ENCODE results near the gene ODF2. TPM values are rescaled to one million over a fixed set of nuclear protein-coding genes. Genes with fewer than 3 reads are reported as not detected.

The ODF2 gene
- total RNA-seq: 41.2 to 42.4 TPM (median 42.0 TPM) in 3 replicates

- no peak for TF ChIP-seq CTCF (IDR thresholded peaks at IDR 0.05; ENCODE audit: unreplicated experiment)
- Mint-ChIP-seq H3K36me3 (peaks cover 6% of the 10 kb centered on the region), H3K27ac (peak within 1 kb of the TSS; percentile 96), H3K27me3 (ENCODE audit: low read depth) (no peaks in the 10 kb centered on the region), H3K4me3 (peak within 1 kb of the TSS; percentile 85), H3K4me1 (peaks cover 9% of the 10 kb centered on the region), H3K9me3 (no peaks in the 10 kb centered on the region)
- peak; percentile 95 to 98 for DNase-seq (ENCODE audit: low spot score in 2 of 2, unreplicated experiment in 2 of 2)
Measured at GRCh38 chr9:128455849-128456612, at the start of gene ODF2. Gene ODF2, plus strand, starts transcription at chr9:128456006. Its CDS starts 86 bp downstream, at chr9:128456092.

GRCh38 chr9:128406848-128407391 is 48.9 kb upstream of the ODF2 start:
- Mint-ChIP-seq H3K4me3 (no peak overlapping the region), H3K4me1 (peaks cover 9% of the 10 kb centered on the region), H3K36me3 (no peaks in the 10 kb centered on the region), H3K27me3 (ENCODE audit: low read depth) (peaks cover 19% of the 10 kb centered on the region), H3K9me3 (no peaks in the 10 kb centered on the region), H3K27ac (no peak overlapping the region)
- DNase-seq (ENCODE audit: low spot score in 2 of 2, unreplicated experiment in 2 of 2): no peak
- TF ChIP-seq CTCF (IDR thresholded peaks at IDR 0.05; ENCODE audit: unreplicated experiment): no peak

- no peak for DNase-seq (ENCODE audit: low spot score in 2 of 2, unreplicated experiment in 2 of 2)
- peak overlapping the region; percentile 56 for H3K27ac Mint-ChIP-seq
- H3K4me1 Mint-ChIP-seq: peaks cover 10% of the 10 kb centered on the region
Measured at GRCh38 chr9:128408963-128409431, 46.8 kb upstream of the ODF2 start.

GRCh38 chr9:128409450-128409849 is 46.4 kb upstream of the ODF2 start:
- no peaks in the 10 kb centered on the region for H3K36me3 Mint-ChIP-seq

More at GRCh38 chr9:128408963-128409431, 46.8 kb upstream of the ODF2 start:
- Mint-ChIP-seq H3K9me3 (no peaks in the 10 kb centered on the region), H3K4me3 (no peak overlapping the region), H3K27me3 (ENCODE audit: low read depth) (peaks cover 10% of the 10 kb centered on the region), H3K36me3 (no peaks in the 10 kb centered on the region)
- no peak for TF ChIP-seq CTCF (IDR thresholded peaks at IDR 0.05; ENCODE audit: unreplicated experiment)

GRCh38 chr9:128409978-128410377 is 45.8 kb upstream of the ODF2 start:
- no peak for TF ChIP-seq CTCF (IDR thresholded peaks at IDR 0.05; ENCODE audit: unreplicated experiment)
- DNase-seq (ENCODE audit: low spot score in 2 of 2, unreplicated experiment in 2 of 2): no peak
- peaks cover 15% of the 10 kb centered on the region for H3K4me1 Mint-ChIP-seq
- no peak overlapping the region for H3K4me3 Mint-ChIP-seq
- H3K27me3 Mint-ChIP-seq (ENCODE audit: low read depth): peaks cover 14% of the 10 kb centered on the region
- no peaks in the 10 kb centered on the region for H3K9me3 Mint-ChIP-seq
- no peak overlapping the region for H3K27ac Mint-ChIP-seq
- no peaks in the 10 kb centered on the region for H3K36me3 Mint-ChIP-seq

More at GRCh38 chr9:128409450-128409849, 46.4 kb upstream of the ODF2 start:
- no peak for DNase-seq (ENCODE audit: low spot score in 2 of 2, unreplicated experiment in 2 of 2)
- Mint-ChIP-seq H3K27ac (no peak overlapping the region), H3K4me3 (no peak overlapping the region), H3K27me3 (ENCODE audit: low read depth) (peaks cover 11% of the 10 kb centered on the region), H3K4me1 (peaks cover 12% of the 10 kb centered on the region), H3K9me3 (no peaks in the 10 kb centered on the region)
- TF ChIP-seq CTCF (IDR thresholded peaks at IDR 0.05; ENCODE audit: unreplicated experiment): no peak

All from mesothelial cell of epicardium (in vitro differentiated cells).